AG10803 (cell line): ENCODE data around the gene WDR59.

Experiments
- DNase-seq: peaks from one replicate; pipeline ENCODE4 v3.0.0; 2010; ENCODE audit warnings: low read depth
- H3K4me3 ChIP-seq: 2 replicates; pipeline ENCODE4 v1.5.1; 2011; ENCODE audit warnings: mild to moderate bottlenecking, low read length, control low read depth
- CTCF ChIP-seq: conservative IDR thresholded peaks from 2 replicates; pipeline ENCODE4 v1.5.1; 2011; ENCODE audit warnings: mild to moderate bottlenecking, low read length, control low read depth, inconsistent platforms

The WDR59 gene

GRCh38 chr16:74903120-74903519 lies 81.8 kb downstream of the WDR59 start:
- TF ChIP-seq CTCF, result no peak
- no peak for DNase-seq
- H3K4me3 ChIP-seq, result no peak overlapping the region

GRCh38 chr16:74902161-74902560 lies 82.8 kb downstream of the WDR59 start:
- H3K4me3 ChIP-seq, result no peak overlapping the region
- no peak for TF ChIP-seq CTCF
- DNase-seq, result no peak

GRCh38 chr16:74901606-74902005 lies 83.3 kb downstream of the WDR59 start:
- H3K4me3 ChIP-seq, result no peak overlapping the region
- DNase-seq, result no peak
- TF ChIP-seq CTCF, result no peak

- no peak for DNase-seq
- no peak for TF ChIP-seq CTCF
- no peak overlapping the region for H3K4me3 ChIP-seq
These were observed 85.1 kb downstream of the WDR59 start for GRCh38 chr16:74899816-74900215.

- no peak overlapping the region for H3K4me3 ChIP-seq
- no peak for DNase-seq
- no peak for TF ChIP-seq CTCF
These were observed 86.3 kb downstream of the WDR59 start for GRCh38 chr16:74898659-74899058.

- peak; percentile 58 for DNase-seq
- TF ChIP-seq CTCF, result no peak
- H3K4me3 ChIP-seq, result no peak overlapping the region
These were observed 88.2 kb downstream of the WDR59 start for GRCh38 chr16:74896389-74897370.

- DNase-seq, result no peak
- H3K4me3 ChIP-seq, result no peak overlapping the region
- TF ChIP-seq CTCF, result no peak
These were observed 91.4 kb downstream of the WDR59 start for GRCh38 chr16:74893541-74893940.
